CD14-positive monocyte (primary cell): ENCODE data around the gene QSOX1. TPM values are rescaled to one million over a fixed set of nuclear protein-coding genes. Genes with fewer than 3 reads are reported as not detected.

Experiments used
- DNase-seq, 3 donors: peaks; one replicate each; pipeline ENCODE4 v3.0.0-alpha.2; 2011 to 2022
- H2AFZ ChIP-seq: 2 replicates; pipeline ENCODE4 v1.6.0; 2012; ENCODE audit warnings: mild to moderate bottlenecking, low read depth, low read length, inconsistent platforms; ENCODE audit not compliant: insufficient read depth, poor library complexity, severe bottlenecking
- H3K27ac ChIP-seq, 2 donors: 1 replicate in 1 of 2; 2 replicates in 1 of 2; pipeline ENCODE4 v1.5.1; 2012 to 2013; ENCODE audit warnings: low read length in 2 of 2, control low read depth in 1 of 2, inconsistent platforms in 1 of 2, low read depth in 1 of 2, mild to moderate bottlenecking in 1 of 2
- H3K27me3 ChIP-seq, 2 donors: one replicate each; pipeline versions ENCODE4 v1.6.0 to v1.6.1; 2011 to 2013; ENCODE audit warnings: low read length in 2 of 2; ENCODE audit not compliant: control insufficient read depth in 2 of 2, insufficient read depth in 2 of 2
- H3K36me3 ChIP-seq, 2 donors: replicated peaks in 1 of 2; 1 replicate in 1 of 2; 2 replicates in 1 of 2; pipeline versions ENCODE4 v1.5.1 to v1.6.1; 2012 to 2013; ENCODE audit warnings: low read length in 2 of 2, control low read depth in 1 of 2, inconsistent platforms in 1 of 2, mild to moderate bottlenecking in 1 of 2; ENCODE audit not compliant: insufficient read depth in 2 of 2, control insufficient read depth in 1 of 2
- H3K4me1 ChIP-seq, 2 donors: 1 replicate in 1 of 2; 2 replicates in 1 of 2; pipeline versions ENCODE4 v1.5.1 to v1.6.1; 2012 to 2013; ENCODE audit warnings: low read length in 2 of 2, control low read depth in 1 of 2, inconsistent platforms in 1 of 2, mild to moderate bottlenecking in 1 of 2, moderate library complexity in 1 of 2; ENCODE audit not compliant: insufficient read depth in 2 of 2, control insufficient read depth in 1 of 2
- H3K4me2 ChIP-seq: replicated peaks from 2 replicates; pipeline ENCODE3; 2012; ENCODE audit warnings: low read length, moderate library complexity, mild to moderate bottlenecking; ENCODE audit not compliant: poor library complexity, severe bottlenecking; ENCODE audit errors: extremely low read depth
- H3K4me3 ChIP-seq, 3 experiments: fragments of 200-600 bp in 1 of 3; sonication (generic) in 1 of 3; replicated peaks in 1 of 3; 1 replicate in 2 of 3; 2 replicates in 1 of 3; pipeline ENCODE4 v1.5.1; 2011 to 2013; ENCODE audit warnings: low read length in 3 of 3, mild to moderate bottlenecking in 3 of 3, control low read depth in 2 of 3, low read depth in 2 of 3, inconsistent platforms in 1 of 3, moderate library complexity in 1 of 3
- H3K79me2 ChIP-seq: 2 replicates; pipeline ENCODE4 v1.6.0; 2012; ENCODE audit warnings: mild to moderate bottlenecking, control low read depth, inconsistent platforms, low read length, moderate library complexity; ENCODE audit not compliant: insufficient read depth
- H3K9ac ChIP-seq: 2 replicates; pipeline ENCODE4 v1.6.0; 2017; ENCODE audit warnings: low read length, mild to moderate bottlenecking; ENCODE audit not compliant: insufficient read depth, poor library complexity, severe bottlenecking
- H3K9me3 ChIP-seq, 2 donors: replicated peaks in 1 of 2; 1 replicate in 1 of 2; 2 replicates in 1 of 2; pipeline versions ENCODE4 v1.5.1 to v1.6.1; 2012 to 2013; ENCODE audit warnings: low read length in 2 of 2, control low read depth in 1 of 2; ENCODE audit not compliant: control insufficient read depth in 1 of 2, insufficient read depth in 1 of 2
- H4K20me1 ChIP-seq: 2 replicates; pipeline ENCODE4 v1.6.0; 2012; ENCODE audit warnings: mild to moderate bottlenecking, low read length, control low read depth, moderate library complexity; ENCODE audit not compliant: insufficient read depth
- H3K27ac Mint-ChIP-seq, 7 donors: one replicate each; pipeline ENCODE4 v1.8.0; 2020; ENCODE audit warnings: mild to moderate bottlenecking in 7 of 7, mixed read lengths in 7 of 7, moderate library complexity in 6 of 7, inconsistent platforms in 2 of 7
- H3K27me3 Mint-ChIP-seq, 3 donors: one replicate each; pipeline ENCODE4 v1.8.0; 2021 to 2022; ENCODE audit warnings: low read depth in 3 of 3, mild to moderate bottlenecking in 3 of 3, mixed read lengths in 3 of 3, moderate library complexity in 3 of 3, inconsistent platforms in 1 of 3
- H3K36me3 Mint-ChIP-seq, 2 donors: one replicate each; pipeline ENCODE4 v1.8.0; 2020; ENCODE audit warnings: mixed read lengths in 2 of 2, inconsistent platforms in 1 of 2, mild to moderate bottlenecking in 1 of 2
- H3K4me1 Mint-ChIP-seq: one replicate; pipeline ENCODE4 v1.8.0; 2020; ENCODE audit warnings: mild to moderate bottlenecking, mixed read lengths
- H3K4me3 Mint-ChIP-seq, 2 donors: one replicate each; pipeline ENCODE4 v1.8.0; 2020; ENCODE audit warnings: mild to moderate bottlenecking in 2 of 2, mixed read lengths in 2 of 2, moderate library complexity in 1 of 2
- H3K9me3 Mint-ChIP-seq, 7 donors: one replicate each; pipeline ENCODE4 v1.8.0; 2020 to 2022; ENCODE audit warnings: mixed read lengths in 7 of 7, mild to moderate bottlenecking in 6 of 7, moderate library complexity in 6 of 7, inconsistent platforms in 2 of 7
- WGBS: methylation state at CpG from one replicate; pipeline ENCODE4 v1.1.5; 2013; ENCODE audit warnings: missing lambda C conversion rate; ENCODE audit not compliant: insufficient coverage; 5-methylcytosine and 5-hydroxymethylcytosine counted together
- intact Hi-C, 2 donors: fragments of 100-400 bp; cut with micrococcal nuclease; formaldehyde crosslinking; loops; one replicate each; pipeline versions ENCODE4 v1.15.0 to v1.15.1; 2023
- polyA plus RNA-seq, 3 donors: library from polyadenylated mRNA; depleted of rRNA in 1 of 3; unstranded in 2 of 3; stranded (reverse) in 1 of 3; fragments of 300-500 nt in 2 of 3; fragments of >200 nt in 1 of 3; fragmentation: Illumina TruSeq in 2 of 3; gene quantifications; 1 replicate in 2 of 3; 2 replicates in 1 of 3; pipeline ENCODE4 v1.2.3, GENCODE V29; 2012 to 2021
- TF ChIP-seq, protein P1 (sequence below): fragments of 200-600 bp; IDR thresholded peaks from one replicate; pipeline ENCODE4 v1.8.0; 2022; ENCODE audit warnings: antibody characterized with exemption, mild to moderate bottlenecking

QSOX1 gene
- polyA plus RNA-seq, 3 donors: 34.5 to 86.5 (median 35.8) TPM

DNA sequence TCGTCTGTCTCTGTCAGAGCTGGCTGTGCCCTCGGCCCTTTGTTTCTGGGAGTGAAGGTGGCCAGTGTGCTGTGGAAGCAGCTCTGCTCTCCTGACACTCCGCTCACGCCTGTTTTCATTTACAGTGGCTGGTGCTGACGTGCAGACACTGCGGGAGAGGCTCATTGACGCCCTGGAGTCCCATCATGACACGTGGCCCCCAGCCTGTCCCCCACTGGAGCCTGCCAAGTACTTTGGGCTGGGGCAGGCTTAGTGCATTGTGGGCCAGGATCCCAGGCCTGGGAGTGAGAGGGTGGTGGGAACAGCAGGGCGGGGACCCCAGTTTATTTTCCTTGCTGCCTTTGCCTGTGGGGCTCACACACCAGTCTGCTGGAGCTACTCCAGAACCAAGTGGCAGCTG is 21.1 kb downstream of the QSOX1 start:
- H3K4me3 ChIP-seq: no peak overlapping the region
- no peaks in the 10 kb centered on the region for H3K4me1 ChIP-seq
- no peak overlapping the region for H3K4me2 ChIP-seq
- H3K36me3 Mint-ChIP-seq: peaks cover 69 to 88% of the 10 kb centered on the region in 2 donors
- DNase-seq: no peak
- no peak overlapping the region for H3K4me3 Mint-ChIP-seq
- no peaks in the 10 kb centered on the region for H3K4me1 Mint-ChIP-seq
- no peak overlapping the region for H2AFZ ChIP-seq
- TF ChIP-seq, protein P1, sequence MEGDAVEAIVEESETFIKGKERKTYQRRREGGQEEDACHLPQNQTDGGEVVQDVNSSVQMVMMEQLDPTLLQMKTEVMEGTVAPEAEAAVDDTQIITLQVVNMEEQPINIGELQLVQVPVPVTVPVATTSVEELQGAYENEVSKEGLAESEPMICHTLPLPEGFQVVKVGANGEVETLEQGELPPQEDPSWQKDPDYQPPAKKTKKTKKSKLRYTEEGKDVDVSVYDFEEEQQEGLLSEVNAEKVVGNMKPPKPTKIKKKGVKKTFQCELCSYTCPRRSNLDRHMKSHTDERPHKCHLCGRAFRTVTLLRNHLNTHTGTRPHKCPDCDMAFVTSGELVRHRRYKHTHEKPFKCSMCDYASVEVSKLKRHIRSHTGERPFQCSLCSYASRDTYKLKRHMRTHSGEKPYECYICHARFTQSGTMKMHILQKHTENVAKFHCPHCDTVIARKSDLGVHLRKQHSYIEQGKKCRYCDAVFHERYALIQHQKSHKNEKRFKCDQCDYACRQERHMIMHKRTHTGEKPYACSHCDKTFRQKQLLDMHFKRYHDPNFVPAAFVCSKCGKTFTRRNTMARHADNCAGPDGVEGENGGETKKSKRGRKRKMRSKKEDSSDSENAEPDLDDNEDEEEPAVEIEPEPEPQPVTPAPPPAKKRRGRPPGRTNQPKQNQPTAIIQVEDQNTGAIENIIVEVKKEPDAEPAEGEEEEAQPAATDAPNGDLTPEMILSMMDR: no peak
- peaks cover 0 to 2% (median 0%) of the 10 kb centered on the region in 3 donors for H3K27me3 Mint-ChIP-seq
- no peaks in the 10 kb centered on the region for H3K9me3 ChIP-seq
- no peak overlapping the region for H3K9ac ChIP-seq
- H3K27ac Mint-ChIP-seq: peak overlapping the region in 3 of 7 donors; percentile 2 to 73 (median 3)
- no peaks in the 10 kb centered on the region for H3K79me2 ChIP-seq
- intact Hi-C loops: loop anchor here in 1 of 2 donors (5.0 kb wide), 1 partner anchor 69 kb away; no protein-coding TSS in a partner anchor
- peaks cover 55% of the 10 kb centered on the region for H4K20me1 ChIP-seq
- H3K36me3 ChIP-seq: peaks cover 54 to 89% of the 10 kb centered on the region in 2 donors
- no peaks in the 10 kb centered on the region for H3K27me3 ChIP-seq
- H3K27ac ChIP-seq: no peak overlapping the region
- no peaks in the 10 kb centered on the region for H3K9me3 Mint-ChIP-seq
- WGBS: 100% methylated on average over 9 of the region's 9 CpGs

DNA sequence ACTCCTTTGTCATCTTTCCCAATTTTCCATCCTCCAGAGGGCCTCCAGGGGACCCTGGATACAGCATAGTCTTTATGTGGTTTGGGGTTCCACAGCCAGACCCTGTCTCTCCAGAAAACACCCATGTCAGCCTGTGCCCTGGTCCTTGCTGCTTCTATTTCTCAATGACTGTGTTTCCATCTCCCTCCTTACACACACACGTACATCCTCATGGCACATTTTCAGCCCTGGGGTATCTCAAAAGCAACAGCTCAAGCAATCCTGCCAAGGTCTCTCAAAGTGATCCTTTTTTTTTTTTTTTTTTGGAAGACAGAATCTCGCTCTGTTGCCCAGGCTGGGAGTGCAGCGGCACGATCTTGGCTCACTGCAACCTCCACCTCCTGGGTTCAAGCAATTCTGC is 22.3 kb downstream of the QSOX1 start:
- H3K4me3 ChIP-seq: no peak overlapping the region
- TF ChIP-seq, protein P1: no peak
- peaks cover 43% of the 10 kb centered on the region for H4K20me1 ChIP-seq
- H3K36me3 Mint-ChIP-seq: peaks cover 68 to 88% of the 10 kb centered on the region in 2 donors
- no peaks in the 10 kb centered on the region for H3K27me3 ChIP-seq
- no peaks in the 10 kb centered on the region for H3K27me3 Mint-ChIP-seq
- no peaks in the 10 kb centered on the region for H3K4me1 ChIP-seq
- no peak overlapping the region for H3K4me2 ChIP-seq
- no peak overlapping the region for H3K4me3 Mint-ChIP-seq
- no peaks in the 10 kb centered on the region for H3K9me3 ChIP-seq
- intact Hi-C loops: loop anchor here in 1 of 2 donors (5.0 kb wide), 1 partner anchor 70 kb away; no protein-coding TSS in a partner anchor
- no peak overlapping the region for H2AFZ ChIP-seq
- H3K4me1 Mint-ChIP-seq: no peaks in the 10 kb centered on the region
- H3K79me2 ChIP-seq: no peaks in the 10 kb centered on the region
- WGBS: 100% methylated on average over 1 of the region's 4 CpGs
- no peak overlapping the region for H3K9ac ChIP-seq
- no peak for DNase-seq
- peak overlapping the region in 3 of 7 donors; percentile 26 to 68 (median 31) for H3K27ac Mint-ChIP-seq
- no peaks in the 10 kb centered on the region for H3K9me3 Mint-ChIP-seq
- H3K27ac ChIP-seq: no peak overlapping the region
- peaks cover 55 to 89% of the 10 kb centered on the region in 2 donors for H3K36me3 ChIP-seq
